ENCODE data around the gene GDNF. TPM values are rescaled to one million over a fixed set of nuclear protein-coding genes. Genes with fewer than 3 reads are reported as not detected.

GDNF gene
- total RNA-seq, 1 donor from 2014 or later = 0.51 TPM

DNA sequence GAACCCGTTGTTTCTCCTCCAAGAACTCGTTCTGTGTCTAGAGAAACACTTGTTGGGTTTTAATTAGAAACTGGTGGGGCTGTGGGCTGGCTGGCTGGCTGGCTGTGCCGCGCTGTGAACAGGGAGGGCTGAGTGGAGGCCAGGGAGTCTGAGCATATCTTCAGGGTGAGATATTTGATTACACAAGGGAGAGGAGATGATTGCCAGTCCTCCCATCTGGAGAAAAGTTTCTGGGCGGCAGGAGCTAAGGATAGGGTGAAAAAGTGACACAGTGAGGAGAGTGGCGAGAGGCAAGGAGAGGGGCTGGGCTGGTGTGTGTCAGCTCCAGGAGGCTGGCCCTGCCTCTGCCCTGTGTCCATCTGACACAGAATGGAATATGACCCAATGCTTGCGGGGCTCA lies 63.0 kb downstream of the GDNF start:
- no peaks in the 10 kb centered on the region for H3K4me1 Mint-ChIP-seq (ENCODE audit: low read depth, unreplicated experiment)
- no peak for TF ChIP-seq CTCF (IDR thresholded peaks at IDR 0.05; ENCODE audit: partially characterized antibody, unreplicated experiment)
- H3K9me3 Mint-ChIP-seq (ENCODE audit: unreplicated experiment) = peaks cover 5% of the 10 kb centered on the region
- H3K4me3 Mint-ChIP-seq (ENCODE audit: unreplicated experiment) = no peak overlapping the region
- H3K27ac Mint-ChIP-seq (ENCODE audit: unreplicated experiment) = no peak overlapping the region
- peaks cover 4% of the 10 kb centered on the region for H3K36me3 Mint-ChIP-seq (ENCODE audit: unreplicated experiment)
- DNase-seq = no peak
- H3K27me3 Mint-ChIP-seq (ENCODE audit: unreplicated experiment) = no peaks in the 10 kb centered on the region

DNA sequence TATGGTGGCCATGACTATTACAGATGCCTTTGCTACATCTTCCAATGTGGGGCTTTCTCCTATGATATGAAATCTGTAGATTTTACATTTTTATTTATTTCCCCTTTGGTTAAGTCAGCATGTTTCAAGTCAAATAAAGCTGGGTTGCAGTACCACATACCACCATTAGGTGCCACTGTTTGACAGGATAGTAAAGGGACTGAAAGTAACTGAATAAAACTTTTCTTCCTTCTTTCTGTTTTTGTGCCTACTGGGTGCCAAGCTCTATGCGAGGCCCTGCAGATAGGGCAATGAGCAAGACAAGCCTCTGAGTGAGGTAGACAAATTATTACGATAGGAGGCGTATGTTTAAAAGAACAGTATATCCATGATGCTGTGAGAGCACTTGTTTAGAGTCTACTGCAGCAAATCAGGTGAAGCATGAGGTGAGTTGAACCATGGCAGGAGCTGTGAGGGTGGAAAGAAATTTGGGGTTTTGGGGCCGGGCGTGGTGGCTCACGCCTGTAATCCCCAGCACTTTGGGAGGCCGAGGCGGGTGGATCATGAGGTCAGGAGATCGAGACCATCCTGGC lies 64.8 kb downstream of the GDNF start:
- Mint-ChIP-seq H3K27me3 (ENCODE audit: unreplicated experiment) (no peaks in the 10 kb centered on the region), H3K36me3 (ENCODE audit: unreplicated experiment) (peaks cover 4% of the 10 kb centered on the region), H3K27ac (ENCODE audit: unreplicated experiment) (no peak overlapping the region), H3K9me3 (ENCODE audit: unreplicated experiment) (peaks cover 5% of the 10 kb centered on the region), H3K4me1 (ENCODE audit: low read depth, unreplicated experiment) (no peaks in the 10 kb centered on the region), H3K4me3 (ENCODE audit: unreplicated experiment) (no peak overlapping the region)
- no peak for DNase-seq
- peak; percentile 81 for TF ChIP-seq CTCF (IDR thresholded peaks at IDR 0.05; ENCODE audit: partially characterized antibody, unreplicated experiment)

- peaks cover 4% of the 10 kb centered on the region for H3K36me3 Mint-ChIP-seq (ENCODE audit: unreplicated experiment)
- H3K27me3 Mint-ChIP-seq (ENCODE audit: unreplicated experiment) = no peaks in the 10 kb centered on the region
- H3K4me1 Mint-ChIP-seq (ENCODE audit: low read depth, unreplicated experiment) = no peaks in the 10 kb centered on the region
- TF ChIP-seq CTCF (IDR thresholded peaks at IDR 0.05; ENCODE audit: partially characterized antibody, unreplicated experiment) = no peak
- H3K9me3 Mint-ChIP-seq (ENCODE audit: unreplicated experiment) = peaks cover 5% of the 10 kb centered on the region
- H3K27ac Mint-ChIP-seq (ENCODE audit: unreplicated experiment) = no peak overlapping the region
- DNase-seq = no peak
- H3K4me3 Mint-ChIP-seq (ENCODE audit: unreplicated experiment) = no peak overlapping the region
These were observed 66.0 kb downstream of the GDNF start for GRCh38 chr5:37773809-37774208.

GRCh38 chr5:37772255-37772654 lies 67.6 kb downstream of the GDNF start:
- Mint-ChIP-seq H3K4me1 (ENCODE audit: low read depth, unreplicated experiment) (no peaks in the 10 kb centered on the region), H3K4me3 (ENCODE audit: unreplicated experiment) (no peak overlapping the region), H3K36me3 (ENCODE audit: unreplicated experiment) (peaks cover 4% of the 10 kb centered on the region), H3K27me3 (ENCODE audit: unreplicated experiment) (no peaks in the 10 kb centered on the region), H3K9me3 (ENCODE audit: unreplicated experiment) (peaks cover 5% of the 10 kb centered on the region), H3K27ac (ENCODE audit: unreplicated experiment) (no peak overlapping the region)
- no peak for TF ChIP-seq CTCF (IDR thresholded peaks at IDR 0.05; ENCODE audit: partially characterized antibody, unreplicated experiment)
- DNase-seq = no peak

- no peak for TF ChIP-seq CTCF (IDR thresholded peaks at IDR 0.05; ENCODE audit: partially characterized antibody, unreplicated experiment)
These were observed 68.1 kb downstream of the GDNF start for GRCh38 chr5:37771731-37772130.

More at GRCh38 chr5:37771731-37772130, 68.1 kb downstream of the GDNF start:
- H3K4me3 Mint-ChIP-seq (ENCODE audit: unreplicated experiment) = no peak overlapping the region
- peaks cover 5% of the 10 kb centered on the region for H3K9me3 Mint-ChIP-seq (ENCODE audit: unreplicated experiment)
- no peaks in the 10 kb centered on the region for H3K27me3 Mint-ChIP-seq (ENCODE audit: unreplicated experiment)
- no peaks in the 10 kb centered on the region for H3K4me1 Mint-ChIP-seq (ENCODE audit: low read depth, unreplicated experiment)
- no peak for DNase-seq
- H3K27ac Mint-ChIP-seq (ENCODE audit: unreplicated experiment) = no peak overlapping the region
- H3K36me3 Mint-ChIP-seq (ENCODE audit: unreplicated experiment) = peaks cover 4% of the 10 kb centered on the region

All from glutamatergic neuron (in vitro differentiated cells).